GM19324 (cell line): ENCODE measurements around the gene MDFI.

Experiments
- ATAC-seq: cut with Tn5 transposase; IDR thresholded peaks from one replicate; pipeline ENCODE4 v1.9.1; 2021; ENCODE audit warnings: mild to moderate bottlenecking, moderate library complexity; ENCODE audit not compliant: unreplicated experiment, low FRiP score

The MDFI gene

GRCh38 chr6:41638002-41638934, at the start of gene MDFI:
MDFI (plus strand) TSS chr6:41638468; CDS start chr6:41638750, 282 bp downstream.
- no peak for ATAC-seq

GRCh38 chr6:41589223-41589622, 49.0 kb upstream of the MDFI start:
- ATAC-seq: no peak

- no peak for ATAC-seq
Measured at GRCh38 chr6:41589636-41590622, 48.3 kb upstream of the MDFI start.

- ATAC-seq: no peak
Measured at GRCh38 chr6:41591122-41591521, 47.1 kb upstream of the MDFI start.

- no peak for ATAC-seq
Measured at GRCh38 chr6:41591859-41592502, 46.3 kb upstream of the MDFI start.

- ATAC-seq: no peak
Measured at GRCh38 chr6:41593406-41593805, 44.9 kb upstream of the MDFI start.

- ATAC-seq: no peak
Measured at GRCh38 chr6:41593839-41594238, 44.4 kb upstream of the MDFI start.

- no peak for ATAC-seq
Measured at GRCh38 chr6:41594326-41594725, 43.9 kb upstream of the MDFI start.

GRCh38 chr6:41594766-41595165, 43.5 kb upstream of the MDFI start:
- ATAC-seq: no peak

- ATAC-seq: no peak
Measured at GRCh38 chr6:41595166-41595565, 43.1 kb upstream of the MDFI start.

- no peak for ATAC-seq
Measured at GRCh38 chr6:41596096-41596685, 42.1 kb upstream of the MDFI start.

GRCh38 chr6:41596807-41597206, 41.5 kb upstream of the MDFI start:
- no peak for ATAC-seq

- ATAC-seq: no peak
Measured at GRCh38 chr6:41597246-41598000, 40.8 kb upstream of the MDFI start.

GRCh38 chr6:41598670-41599014, 39.6 kb upstream of the MDFI start:
- no peak for ATAC-seq

- ATAC-seq: no peak
Measured at GRCh38 chr6:41599015-41599851, 39.0 kb upstream of the MDFI start.

- ATAC-seq: no peak
Measured at GRCh38 chr6:41599852-41600445, 38.3 kb upstream of the MDFI start.

GRCh38 chr6:41600499-41601247, 37.6 kb upstream of the MDFI start:
- no peak for ATAC-seq

- ATAC-seq: no peak
Measured at GRCh38 chr6:41601248-41601549, 37.1 kb upstream of the MDFI start.
